GM21737 (cell line): ENCODE data around the gene NCOA5.

Experiments
- ATAC-seq: cut with Tn5 transposase; IDR thresholded peaks from one replicate; pipeline ENCODE4 v1.9.1; 2021; ENCODE audit warnings: mild to moderate bottlenecking, moderate library complexity; ENCODE audit not compliant: unreplicated experiment

The NCOA5 gene

GRCh38 chr20:46065006-46065405, 24.8 kb downstream of the NCOA5 start:
- ATAC-seq: no peak

GRCh38 chr20:46063652-46064054, 26.1 kb downstream of the NCOA5 start:
- ATAC-seq: no peak

GRCh38 chr20:46063151-46063550, 26.6 kb downstream of the NCOA5 start:
- ATAC-seq: no peak

- ATAC-seq: no peak
These were observed 27.1 kb downstream of the NCOA5 start for GRCh38 chr20:46062621-46063020.

- ATAC-seq: no peak
These were observed 27.6 kb downstream of the NCOA5 start for GRCh38 chr20:46062151-46062550.

- ATAC-seq: no peak
These were observed 28.8 kb downstream of the NCOA5 start for GRCh38 chr20:46060975-46061374.

- no peak for ATAC-seq
These were observed 29.4 kb downstream of the NCOA5 start for GRCh38 chr20:46060301-46060881.

- no peak for ATAC-seq
These were observed 31.0 kb downstream of the NCOA5 start for GRCh38 chr20:46058599-46059281.

GRCh38 chr20:46057856-46058598, 31.7 kb downstream of the NCOA5 start:
- ATAC-seq: no peak

GRCh38 chr20:46056970-46057855, 32.5 kb downstream of the NCOA5 start:
- ATAC-seq: no peak

- no peak for ATAC-seq
These were observed 33.5 kb downstream of the NCOA5 start for GRCh38 chr20:46056027-46056833.

- no peak for ATAC-seq
These were observed 34.5 kb downstream of the NCOA5 start for GRCh38 chr20:46055269-46055668.

- no peak for ATAC-seq
These were observed 35.2 kb downstream of the NCOA5 start for GRCh38 chr20:46054606-46055005.

GRCh38 chr20:46053416-46053815, 36.3 kb downstream of the NCOA5 start:
- no peak for ATAC-seq

GRCh38 chr20:46051556-46052308, 38.0 kb downstream of the NCOA5 start:
- no peak for ATAC-seq

GRCh38 chr20:46050885-46051284, 38.9 kb downstream of the NCOA5 start:
- no peak for ATAC-seq

- no peak for ATAC-seq
These were observed 39.3 kb downstream of the NCOA5 start for GRCh38 chr20:46050444-46050843.

- no peak for ATAC-seq
These were observed 39.9 kb downstream of the NCOA5 start for GRCh38 chr20:46049815-46050214.

GRCh38 chr20:46049190-46049589, 40.6 kb downstream of the NCOA5 start:
- no peak for ATAC-seq

- ATAC-seq: no peak
These were observed 41.9 kb downstream of the NCOA5 start for GRCh38 chr20:46047821-46048220.
